Ovary (tissue), 9 donors: ENCODE data around the gene TRPM3. TPM values are rescaled to one million over a fixed set of nuclear protein-coding genes. Genes with fewer than 3 reads are reported as not detected.

Experiments
- DNase-seq, 5 donors: peaks; one replicate each; pipeline ENCODE4 v3.0.0-alpha.2; 2019 to 2020
- H3K27ac ChIP-seq, 2 donors: fragments of 200-600 bp; one replicate each; pipeline versions ENCODE4 v1.5.1 to v1.8.0; 2019 to 2022
- H3K27me3 ChIP-seq: fragments of 200-600 bp; one replicate; pipeline ENCODE4 v1.8.0; 2022
- H3K36me3 ChIP-seq: fragments of 200-600 bp; sonication (generic); one replicate; pipeline ENCODE4 v1.5.1; 2019
- H3K4me1 ChIP-seq: one replicate; pipeline ENCODE4 v1.8.1; 2013; ENCODE audit warnings: mild to moderate bottlenecking, moderate library complexity; ENCODE audit not compliant: insufficient read depth
- H3K4me3 ChIP-seq: fragments of 200-600 bp; sonication (generic); one replicate; pipeline ENCODE4 v1.5.1; 2017
- H3K9me3 ChIP-seq, 2 donors: fragments of 200-600 bp in 1 of 2; sonication (generic) in 1 of 2; one replicate each; pipeline versions ENCODE4 v1.5.1 to v1.8.1; 2013 to 2019; ENCODE audit warnings: mild to moderate bottlenecking in 1 of 2, moderate library complexity in 1 of 2
- CTCF ChIP-seq, 3 donors: fragments of 450-650 bp in 2 of 3; fragments of 200-600 bp in 1 of 3; IDR thresholded peaks; one replicate each; pipeline versions ENCODE4 v1.5.1 to v1.8.0; 2016 to 2022; ENCODE audit warnings: antibody characterized with exemption in 3 of 3, mild to moderate bottlenecking in 1 of 3
- EP300 ChIP-seq: sonication (generic); formaldehyde crosslinking; IDR thresholded peaks from one replicate; pipeline ENCODE4 v1.6.1; 2017; ENCODE audit warnings: antibody characterized with exemption
- POLR2A ChIP-seq: fragments of 450-650 bp; IDR thresholded peaks from one replicate; pipeline ENCODE4 v1.6.1; 2017; ENCODE audit warnings: antibody characterized with exemption, mild to moderate bottlenecking, moderate library complexity
- WGBS, 3 donors: extraction: QIAGEN DNeasy Blood & Tissue Kit in 1 of 3; methylation state at CpG; one replicate each; pipeline versions ENCODE4 v1.1.5 to v1.1.7; 2013 to 2017; 5-methylcytosine and 5-hydroxymethylcytosine counted together
- intact Hi-C, 4 donors: fragments of 100-400 bp; cut with DNase I; formaldehyde crosslinking; loops; one replicate each; pipeline versions ENCODE4 v1.11.0 to v1.15.1; 2022 to 2023
- polyA plus RNA-seq, 2 donors: library from polyadenylated mRNA; stranded (reverse); fragments of 200-250 nt in 1 of 2; fragments of 350-450 nt in 1 of 2; fragmentation: Illumina TruSeq in 1 of 2; extraction: RNeasy Lipid Tissue Mini Kit (QIAGEN cat#74804) in 1 of 2; gene quantifications; one replicate each; pipeline ENCODE4 v1.2.3, GENCODE V29; 2013 to 2014
- total RNA-seq, 7 donors: library from RNA; depleted of rRNA in 2 of 7; stranded (reverse); fragments of >200 nt in 2 of 7; fragmentation: NEBNext Ultra II Directional in 3 of 7; extraction: Animal tissue kit (Norgen Biotek cat#: 25700) in 3 of 7; gene quantifications; one replicate each; pipeline versions ENCODE4 v1.1.0 to v1.2.4, GENCODE V29; 2016 to 2023
- donor health status: DM: no; HTN: no; CAD: no; lungs with moderate emphysema.
- donor health status: DM: no; HTN: no; CAD: no.
- donor health status: Bipolar disorder and iron deficiency.
- donor health status: DM: yes; HTN: yes; CAD: no.
- donor health status: DM: no; HTN: no; CAD: no.
- donor health status: DM: yes; HTN: yes; CAD: no.

Gene TRPM3
- total and polyA plus RNA-seq, 9 donors = 0.80 to 18.5 (median 4.6) TPM

GRCh38 chr9:70873506-70873905 lies 247.9 kb downstream of the TRPM3 start:
- WGBS, 3 donors = 80 to 81% (median 80%) methylated on average over 2 of the region's 2 CpGs
- intact Hi-C loops = no loop called here
- DNase-seq = no peak

GRCh38 chr9:70868661-70869652 lies 252.5 kb downstream of the TRPM3 start:
- intact Hi-C loops = no loop called here
- no peak for TF ChIP-seq CTCF (IDR thresholded peaks at IDR 0.05)
- no peak for TF ChIP-seq EP300
- TF ChIP-seq POLR2A = no peak
- peak; percentile 13 to 42 (median 31) for DNase-seq
- no peaks in the 10 kb centered on the region for H3K9me3 ChIP-seq
- peak overlapping the region; percentile 35 for H3K4me3 ChIP-seq
- no peaks in the 10 kb centered on the region for H3K36me3 ChIP-seq
- H3K27me3 ChIP-seq = no peaks in the 10 kb centered on the region
- 14 to 17% (median 14%) methylated on average over 15 of the region's 15 CpGs for WGBS, 3 donors
- H3K27ac ChIP-seq = peak overlapping the region; percentile 27 to 56
- no peaks in the 10 kb centered on the region for H3K4me1 ChIP-seq

More at GRCh38 chr9:70873506-70873905, 247.9 kb downstream of the TRPM3 start:
- Histone ChIP-seq H3K4me1 (no peaks in the 10 kb centered on the region), H3K27me3 (no peaks in the 10 kb centered on the region), H3K4me3 (no peak overlapping the region), H3K9me3 (no peaks in the 10 kb centered on the region), H3K27ac (no peak overlapping the region), H3K36me3 (no peaks in the 10 kb centered on the region)
- no peak for TF ChIP-seq CTCF (IDR thresholded peaks at IDR 0.05)
- no peak for TF ChIP-seq EP300
- no peak for TF ChIP-seq POLR2A

- H3K36me3 ChIP-seq = no peaks in the 10 kb centered on the region
- H3K4me1 ChIP-seq = no peaks in the 10 kb centered on the region
- no peak for DNase-seq
- H3K4me3 ChIP-seq = no peak overlapping the region
- intact Hi-C loops = no loop called here
- no peaks in the 10 kb centered on the region for H3K9me3 ChIP-seq
- H3K27me3 ChIP-seq = no peaks in the 10 kb centered on the region
- no peak for TF ChIP-seq EP300
- TF ChIP-seq CTCF (IDR thresholded peaks at IDR 0.05) = no peak
- TF ChIP-seq POLR2A = no peak
- no peak overlapping the region for H3K27ac ChIP-seq
- 55 to 64% (median 63%) methylated on average over 1 of the region's 1 CpG for WGBS, 3 donors
Observed at GRCh38 chr9:70868041-70868440, 253.4 kb downstream of the TRPM3 start.

DNA sequence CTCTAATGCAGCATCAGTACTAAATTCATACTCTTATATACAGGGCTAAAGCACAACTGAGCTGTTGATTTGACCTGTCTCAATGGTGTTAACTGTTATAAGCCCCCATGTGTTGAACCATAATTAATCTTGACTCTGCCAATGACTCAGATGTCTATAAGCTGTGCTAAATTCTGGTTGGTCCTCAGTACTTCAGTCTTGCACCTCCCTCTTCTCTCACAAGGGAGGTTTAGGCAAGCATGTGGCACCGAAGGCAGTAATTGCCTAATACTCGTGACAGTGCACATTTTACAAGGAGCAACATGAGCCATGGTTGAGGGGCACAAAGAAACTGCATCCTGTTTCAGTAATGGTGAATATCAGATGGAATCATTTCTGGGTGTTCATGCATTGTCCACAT lies 255.9 kb downstream of the TRPM3 start:
- Histone ChIP-seq H3K27ac (no peak overlapping the region), H3K27me3 (no peaks in the 10 kb centered on the region), H3K36me3 (no peaks in the 10 kb centered on the region), H3K4me3 (no peak overlapping the region), H3K4me1 (no peaks in the 10 kb centered on the region), H3K9me3 (no peaks in the 10 kb centered on the region)
- intact Hi-C loops = no loop called here
- no peak for DNase-seq
- WGBS, 3 donors = 78 to 100% (median 90%) methylated on average over 2 of the region's 2 CpGs
- TF ChIP-seq POLR2A = no peak
- TF ChIP-seq EP300 = no peak

DNA sequence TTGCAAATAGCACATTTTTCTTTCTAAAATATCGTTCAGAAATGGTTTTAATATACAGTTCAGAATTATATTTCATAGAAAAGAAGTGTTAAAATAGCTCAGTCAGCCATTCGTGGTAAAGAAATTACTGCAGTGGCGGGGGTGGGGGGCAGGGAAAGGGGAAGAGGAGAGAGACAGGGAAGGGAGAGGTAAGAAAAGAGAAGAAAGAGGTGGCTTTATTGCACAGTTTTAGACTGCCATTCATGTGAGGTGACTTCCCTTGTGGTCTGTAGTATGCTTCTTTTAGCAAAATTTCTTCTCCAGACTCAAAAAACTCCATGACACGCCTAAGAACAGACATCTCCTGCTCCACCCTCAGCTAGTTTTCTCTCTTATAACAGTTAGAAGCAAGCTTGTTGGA lies 259.6 kb downstream of the TRPM3 start:
- 74 to 85% (median 82%) methylated on average over 4 of the region's 4 CpGs for WGBS, 3 donors
- Histone ChIP-seq H3K36me3 (no peaks in the 10 kb centered on the region), H3K27me3 (no peaks in the 10 kb centered on the region), H3K4me3 (no peak overlapping the region), H3K4me1 (no peaks in the 10 kb centered on the region), H3K27ac (no peak overlapping the region), H3K9me3 (no peaks in the 10 kb centered on the region)
- TF ChIP-seq CTCF (IDR thresholded peaks at IDR 0.05) = no peak
- TF ChIP-seq POLR2A = no peak
- TF ChIP-seq EP300 = no peak
- intact Hi-C loops = no loop called here
- DNase-seq = no peak
